Neural progenitor cell (in vitro differentiated cells): Measurements from ENCODE around the gene IFNLR1. TPM values are rescaled to one million over a fixed set of nuclear protein-coding genes. Genes with fewer than 3 reads are reported as not detected.

Experiments used
- DNase-seq: peaks from one replicate; pipeline ENCODE4 v3.0.0-alpha.2; 2016; ENCODE audit warnings: low spot score
- H2AFZ ChIP-seq: fragments of 200-600 bp; sonication (generic); replicated peaks from 2 replicates; pipeline ENCODE4 v1.6.1; 2016; ENCODE audit warnings: antibody characterized with exemption
- H3F3A ChIP-seq: fragments of 200-600 bp; sonication (generic); 2 replicates; pipeline ENCODE4 v1.6.1; 2016; ENCODE audit warnings: antibody characterized with exemption, low read depth
- H3K27ac ChIP-seq: fragments of 200-600 bp; sonication (generic); 2 replicates; pipeline ENCODE4 v1.5.1; 2016; ENCODE audit warnings: mild to moderate bottlenecking
- H3K27me3 ChIP-seq: fragments of 200-600 bp; sonication (generic); 2 replicates; pipeline ENCODE4 v1.6.1; 2016; ENCODE audit warnings: mild to moderate bottlenecking, moderate library complexity
- H3K36me3 ChIP-seq: fragments of 200-600 bp; sonication (generic); 2 replicates; pipeline ENCODE4 v1.5.1; 2016
- H3K4me1 ChIP-seq: fragments of 200-600 bp; sonication (generic); 2 replicates; pipeline ENCODE4 v1.6.1; 2016; ENCODE audit warnings: mixed run types
- H3K4me2 ChIP-seq: fragments of 200-600 bp; sonication (generic); 2 replicates; pipeline ENCODE4 v1.6.1; 2016
- H3K4me3 ChIP-seq: fragments of 200-600 bp; sonication (generic); 2 replicates; pipeline ENCODE4 v1.5.1; 2016
- H3K79me2 ChIP-seq: fragments of 200-600 bp; sonication (generic); 2 replicates; pipeline ENCODE4 v1.6.1; 2016; ENCODE audit warnings: low read depth
- H3K9ac ChIP-seq: fragments of 200-600 bp; sonication (generic); 2 replicates; pipeline ENCODE4 v1.6.1; 2016
- H3K9me3 ChIP-seq: fragments of 200-600 bp; sonication (generic); 2 replicates; pipeline ENCODE4 v1.5.1; 2016; ENCODE audit warnings: low read depth
- H4K20me1 ChIP-seq: fragments of 200-600 bp; sonication (generic); 2 replicates; pipeline ENCODE4 v1.6.1; 2016; ENCODE audit warnings: low read depth
- H3K27ac Mint-ChIP-seq: 3 replicates; pipeline ENCODE4 v1.8.0; 2021; ENCODE audit warnings: mixed read lengths
- H3K27me3 Mint-ChIP-seq: 2 replicates; pipeline ENCODE4 v1.8.0; 2022; ENCODE audit warnings: low read depth, mild to moderate bottlenecking, inconsistent platforms, moderate library complexity, mixed read lengths; ENCODE audit not compliant: insufficient read depth
- H3K36me3 Mint-ChIP-seq: 3 replicates; pipeline ENCODE4 v1.8.0; 2021; ENCODE audit warnings: mixed read lengths
- H3K4me1 Mint-ChIP-seq: 3 replicates; pipeline ENCODE4 v1.8.0; 2021; ENCODE audit warnings: mixed read lengths
- H3K4me3 Mint-ChIP-seq: 3 replicates; pipeline ENCODE4 v1.8.0; 2021; ENCODE audit warnings: mild to moderate bottlenecking, moderate library complexity, mixed read lengths
- H3K9me3 Mint-ChIP-seq: 3 replicates; pipeline ENCODE4 v1.8.0; 2020; ENCODE audit warnings: mixed read lengths
- CTCF ChIP-seq: fragments of 200-600 bp; sonication (generic); IDR thresholded peaks from 2 replicates; pipeline ENCODE4 v1.5.1; 2017; ENCODE audit warnings: antibody characterized with exemption, mild to moderate bottlenecking
- EZH2 ChIP-seq: fragments of 200-600 bp; sonication (generic); IDR thresholded peaks from 2 replicates; pipeline ENCODE4 v1.6.1; 2017; ENCODE audit warnings: antibody characterized with exemption, mild to moderate bottlenecking, moderate library complexity
- EZH2phosphoT487 ChIP-seq: fragments of 200-600 bp; sonication (generic); IDR thresholded peaks from 2 replicates; pipeline ENCODE4 v1.6.1; 2017; ENCODE audit warnings: antibody characterized with exemption
- total RNA-seq: library from RNA; depleted of rRNA; stranded (reverse); fragments of >200 nt; gene quantifications from 2 replicates; pipeline ENCODE4 v1.2.3, GENCODE V29; 2015; ENCODE audit warnings: low replicate concordance

The IFNLR1 gene
- total RNA-seq, 1 donor from 2014 or later, result 3.3 TPM

- H3K27me3 ChIP-seq, result no peaks in the 10 kb centered on the region
- Mint-ChIP-seq H3K27me3 (peaks cover 6% of the 10 kb centered on the region), H3K4me1 (peaks cover 7% of the 10 kb centered on the region), H3K36me3 (no peaks in the 10 kb centered on the region), H3K27ac (no peak overlapping the region), H3K9me3 (no peaks in the 10 kb centered on the region), H3K4me3 (no peak overlapping the region)
- no peak overlapping the region for H2AFZ ChIP-seq
- H3K4me2 ChIP-seq, result no peak overlapping the region
- no peak for DNase-seq
- H3F3A ChIP-seq, result no peaks in the 10 kb centered on the region
- TF ChIP-seq EZH2 (no peak), EZH2phosphoT487 (no peak), CTCF (no peak)
- H3K4me1 ChIP-seq, result no peaks in the 10 kb centered on the region
- no peaks in the 10 kb centered on the region for H3K9me3 ChIP-seq
- no peak overlapping the region for H3K4me3 ChIP-seq
- H3K9ac ChIP-seq, result no peak overlapping the region
- H4K20me1 ChIP-seq, result no peaks in the 10 kb centered on the region
- H3K79me2 ChIP-seq, result no peaks in the 10 kb centered on the region
- no peak overlapping the region for H3K27ac ChIP-seq
- H3K36me3 ChIP-seq, result no peaks in the 10 kb centered on the region
These were observed 18.8 kb downstream of the IFNLR1 start for GRCh38 chr1:24168245-24168644.

GRCh38 chr1:24167008-24167407 lies 20.1 kb downstream of the IFNLR1 start:
- Histone ChIP-seq H3K9me3 (no peaks in the 10 kb centered on the region), H3K4me3 (no peak overlapping the region), H3K27me3 (no peaks in the 10 kb centered on the region), H3K4me1 (no peaks in the 10 kb centered on the region), H3K79me2 (no peaks in the 10 kb centered on the region), H3K36me3 (no peaks in the 10 kb centered on the region), H3K9ac (no peak overlapping the region), H2AFZ (no peak overlapping the region), H3K27ac (no peak overlapping the region), H4K20me1 (no peaks in the 10 kb centered on the region), H3K4me2 (no peak overlapping the region), H3F3A (no peaks in the 10 kb centered on the region)
- H3K27ac Mint-ChIP-seq, result no peak overlapping the region
- H3K36me3 Mint-ChIP-seq, result no peaks in the 10 kb centered on the region
- peaks cover 7% of the 10 kb centered on the region for H3K4me1 Mint-ChIP-seq
- TF ChIP-seq CTCF (no peak), EZH2phosphoT487 (no peak), EZH2 (no peak)
- no peaks in the 10 kb centered on the region for H3K9me3 Mint-ChIP-seq
- H3K27me3 Mint-ChIP-seq, result peaks cover 6% of the 10 kb centered on the region
- DNase-seq, result no peak
- no peak overlapping the region for H3K4me3 Mint-ChIP-seq

GRCh38 chr1:24165500-24165899 lies 21.6 kb downstream of the IFNLR1 start:
- DNase-seq, result no peak
- no peaks in the 10 kb centered on the region for H3F3A ChIP-seq
- no peak overlapping the region for H3K4me2 ChIP-seq
- Mint-ChIP-seq H3K4me3 (no peak overlapping the region), H3K27me3 (peaks cover 8% of the 10 kb centered on the region), H3K9me3 (no peaks in the 10 kb centered on the region), H3K36me3 (no peaks in the 10 kb centered on the region), H3K27ac (no peak overlapping the region), H3K4me1 (peaks cover 7% of the 10 kb centered on the region)
- H3K9ac ChIP-seq, result no peak overlapping the region
- no peak overlapping the region for H3K27ac ChIP-seq
- H3K4me1 ChIP-seq, result no peaks in the 10 kb centered on the region
- H3K27me3 ChIP-seq, result no peaks in the 10 kb centered on the region
- no peak overlapping the region for H3K4me3 ChIP-seq
- no peak overlapping the region for H2AFZ ChIP-seq
- TF ChIP-seq EZH2phosphoT487 (no peak), CTCF (no peak), EZH2 (no peak)
- H3K79me2 ChIP-seq, result no peaks in the 10 kb centered on the region
- H4K20me1 ChIP-seq, result no peaks in the 10 kb centered on the region
- H3K9me3 ChIP-seq, result no peaks in the 10 kb centered on the region
- H3K36me3 ChIP-seq, result no peaks in the 10 kb centered on the region

- Histone ChIP-seq H3K4me3 (no peak overlapping the region), H3K27ac (no peak overlapping the region), H3K4me1 (no peaks in the 10 kb centered on the region), H3K9me3 (no peaks in the 10 kb centered on the region), H3K79me2 (no peaks in the 10 kb centered on the region), H3K27me3 (no peaks in the 10 kb centered on the region), H3K36me3 (no peaks in the 10 kb centered on the region), H4K20me1 (no peaks in the 10 kb centered on the region), H3K9ac (no peak overlapping the region), H3F3A (no peaks in the 10 kb centered on the region), H3K4me2 (no peak overlapping the region), H2AFZ (no peak overlapping the region)
- TF ChIP-seq CTCF (no peak), EZH2phosphoT487 (no peak), EZH2 (no peak)
- Mint-ChIP-seq H3K4me1 (peaks cover 7% of the 10 kb centered on the region), H3K36me3 (no peaks in the 10 kb centered on the region), H3K27me3 (peaks cover 8% of the 10 kb centered on the region), H3K27ac (no peak overlapping the region), H3K9me3 (no peaks in the 10 kb centered on the region), H3K4me3 (no peak overlapping the region)
- DNase-seq, result no peak
These were observed 23.1 kb downstream of the IFNLR1 start for GRCh38 chr1:24164004-24164403.
